Left forelimb (tissue), 1 donor: ENCODE measurements around the gene HYDIN.

Experiments
- DNase-seq: peaks from one replicate; pipeline ENCODE4 v3.0.0-alpha.2; 2018; ENCODE audit warnings: low spot score

HYDIN gene

DNA sequence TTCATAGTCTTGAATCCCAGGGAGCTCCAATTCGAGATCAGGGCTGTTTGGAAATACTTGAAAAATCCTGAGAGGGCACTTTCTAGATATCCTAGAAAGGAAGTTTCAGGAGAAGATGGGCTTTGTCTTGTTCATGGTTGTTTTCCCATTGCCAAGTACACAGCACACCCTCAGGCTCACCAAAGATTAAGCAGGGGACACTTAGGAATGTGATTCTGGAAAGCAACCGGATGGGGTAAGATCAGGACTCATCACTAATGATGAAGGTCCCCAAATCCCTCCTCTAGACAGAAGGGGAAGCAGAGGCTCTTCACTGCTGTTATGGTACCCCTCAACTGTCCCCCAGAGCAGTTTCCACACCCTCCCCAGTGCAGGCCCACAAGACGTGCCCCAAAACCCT lies 470.3 kb downstream of the HYDIN start:
- DNase-seq: no peak

GRCh38 chr16:70759666-70760065 lies 470.9 kb downstream of the HYDIN start:
- no peak for DNase-seq

- DNase-seq: no peak
Observed at GRCh38 chr16:70758786-70759185, 471.7 kb downstream of the HYDIN start.
